Measurements from ENCODE around the gene SLC38A8.

GRCh38 chr16:84042879-84043485 lies 387 bp upstream of the SLC38A8 start:
- TF ChIP-seq CTCF (IDR thresholded peaks at IDR 0.05) (no peak), POLR2A (IDR thresholded peaks at IDR 0.05) (no peak), EP300 (IDR thresholded peaks at IDR 0.05) (no peak), POLR2AphosphoS5 (IDR thresholded peaks at IDR 0.05) (no peak)

All from suprapubic skin (tissue), 4 donors.